Activated CD8-positive, alpha-beta memory T cell treated with anti-CD3 and anti-CD28 coated beads for 48 hours (primary cell): ENCODE measurements around the gene PPEF1.

Experiments
- DNase-seq, 3 experiments: peaks; one replicate each; pipeline ENCODE4 v3.0.0-alpha.2; 2020; ENCODE audit warnings: low read depth in 2 of 3, low spot score in 2 of 3

The PPEF1 gene

GRCh38 chrX:18875256-18875878 is 167.9 kb downstream of the PPEF1 start:
- DNase-seq, result no peak

- no peak for DNase-seq
Observed at GRCh38 chrX:18877469-18877868, 170.0 kb downstream of the PPEF1 start.
